GM19468 (cell line): ENCODE measurements around the gene HCST.
"Not testable (repeated sequence)": the region's sequence is repeated elsewhere in the genome, so short reads cannot be mapped to it uniquely, and the experiment has no call there.

Source experiments
- ATAC-seq: cut with Tn5 transposase; IDR thresholded peaks from one replicate; pipeline ENCODE4 v1.9.1; 2021; ENCODE audit warnings: mild to moderate bottlenecking, moderate library complexity, moderate number of reproducible peaks; ENCODE audit not compliant: unreplicated experiment; ENCODE audit errors: extremely low read depth

The HCST gene

DNA sequence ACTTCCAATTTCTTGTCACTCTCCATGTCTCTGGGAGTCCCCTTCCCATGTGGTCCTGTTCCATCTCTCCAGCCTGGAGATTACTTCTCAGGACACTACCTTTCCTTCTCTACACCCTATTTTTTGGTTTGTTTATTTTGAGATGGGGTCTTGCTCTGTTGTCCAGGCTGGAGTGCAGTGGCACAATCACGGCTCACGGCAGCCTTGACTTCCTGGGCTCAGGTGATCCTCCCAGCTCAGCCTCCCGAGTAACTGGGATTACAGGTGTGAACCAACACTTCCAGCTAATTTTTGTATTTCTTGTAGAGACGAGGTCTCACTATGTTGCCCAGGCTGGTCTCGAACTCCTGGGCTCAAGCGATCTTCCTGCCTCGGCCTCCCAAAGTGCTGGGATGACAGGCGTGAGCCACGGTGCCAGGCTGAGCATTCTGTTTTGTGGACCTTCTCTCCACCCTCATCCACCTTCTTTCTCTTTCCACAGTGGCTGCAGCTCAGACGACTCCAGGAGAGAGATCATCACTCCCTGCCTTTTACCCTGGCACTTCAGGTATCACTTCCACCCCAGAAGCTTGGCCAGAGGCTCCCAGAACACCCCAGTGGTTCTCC is 644 bp downstream of the HCST start:
- ATAC-seq = no peak

DNA sequence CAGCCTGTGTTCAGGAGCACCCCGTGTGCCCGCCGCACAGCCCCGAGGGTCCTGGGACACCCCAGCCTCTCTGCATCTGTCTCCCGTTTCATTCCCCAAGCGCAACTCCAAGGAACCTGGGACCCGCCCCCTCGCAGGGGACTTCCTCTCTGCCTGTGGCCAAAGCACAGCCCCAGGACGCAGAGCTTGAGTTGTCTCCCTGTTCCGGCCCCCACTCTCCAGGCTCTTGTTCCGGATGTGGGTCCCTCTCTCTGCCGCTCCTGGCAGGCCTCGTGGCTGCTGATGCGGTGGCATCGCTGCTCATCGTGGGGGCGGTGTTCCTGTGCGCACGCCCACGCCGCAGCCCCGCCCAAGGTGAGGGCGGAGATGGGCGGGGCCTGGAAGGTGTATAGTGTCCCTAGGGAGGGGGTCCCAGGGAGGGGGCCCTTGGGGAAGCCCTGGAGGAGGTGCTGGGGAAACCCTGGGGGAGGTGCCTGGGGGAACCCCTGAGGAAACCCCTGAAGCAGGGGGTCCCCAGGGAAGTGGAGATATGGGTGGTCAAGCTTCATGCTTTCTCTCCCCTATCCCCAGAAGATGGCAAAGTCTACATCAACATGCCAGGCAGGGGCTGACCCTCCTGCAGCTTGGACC is 1.3 kb downstream of the HCST start:
- peak; percentile 26 for ATAC-seq

DNA sequence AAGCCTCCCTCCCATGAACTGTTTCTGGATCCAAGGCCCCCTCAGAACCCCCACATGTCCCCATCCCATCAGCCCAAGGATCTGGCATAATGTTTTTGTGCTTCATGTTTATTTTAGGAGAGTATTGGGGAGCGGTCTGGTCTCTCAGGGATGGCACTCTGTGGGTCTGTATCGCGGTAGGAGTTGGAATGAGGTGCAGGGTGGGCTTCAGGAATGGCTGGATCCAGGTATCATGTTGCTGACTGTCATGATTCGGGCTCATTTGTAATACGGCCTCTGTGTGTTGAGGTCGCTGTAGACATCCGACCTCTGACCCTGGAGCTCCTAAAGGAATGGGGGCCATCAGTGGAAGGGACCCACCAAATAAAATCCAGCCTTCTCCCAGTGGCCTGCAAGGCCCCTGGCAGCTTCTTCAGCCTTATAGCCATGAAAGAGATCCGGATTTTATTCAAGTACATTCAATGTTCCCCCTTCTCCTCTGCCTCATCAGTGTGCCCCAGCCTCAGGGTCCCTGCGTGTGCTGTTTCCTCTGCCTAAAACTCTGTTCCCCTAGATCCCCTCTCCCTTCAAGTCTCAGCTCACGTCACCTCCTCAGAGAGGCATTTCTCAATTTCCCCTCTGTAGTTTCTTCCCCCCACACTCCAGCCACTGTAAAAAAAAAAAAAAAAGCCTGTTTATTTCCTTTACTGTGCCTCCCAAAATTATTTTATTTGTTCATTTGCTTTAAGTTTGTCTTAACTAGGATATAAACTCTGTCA is 2.2 kb downstream of the HCST start:
- ATAC-seq = no peak

DNA sequence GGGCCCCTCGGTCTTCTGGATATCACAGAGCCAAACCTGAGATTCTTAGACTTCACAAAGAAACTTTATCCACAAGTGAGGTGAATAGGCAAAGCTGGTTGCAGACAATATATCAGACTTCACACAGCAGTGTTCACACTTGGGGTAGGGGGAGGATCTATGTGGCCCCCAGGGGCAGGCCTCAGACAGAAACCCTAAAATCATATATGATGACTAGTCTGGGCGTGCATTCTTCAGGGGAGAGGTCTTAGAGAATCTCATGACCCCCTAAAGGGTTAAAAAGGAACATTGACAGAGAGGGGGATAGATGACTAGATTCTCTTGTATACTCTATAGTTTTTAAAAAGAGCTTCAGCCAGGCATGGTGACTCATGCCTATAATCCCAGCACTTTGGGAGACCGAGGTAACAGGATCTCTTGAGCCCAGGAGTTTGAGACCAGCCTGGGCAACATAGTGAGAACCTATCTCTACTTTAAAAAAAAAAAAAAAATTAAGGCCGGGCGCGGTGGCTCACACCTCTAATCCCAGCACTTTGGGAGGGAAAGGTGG is 2.9 kb downstream of the HCST start:
- ATAC-seq = no peak

DNA sequence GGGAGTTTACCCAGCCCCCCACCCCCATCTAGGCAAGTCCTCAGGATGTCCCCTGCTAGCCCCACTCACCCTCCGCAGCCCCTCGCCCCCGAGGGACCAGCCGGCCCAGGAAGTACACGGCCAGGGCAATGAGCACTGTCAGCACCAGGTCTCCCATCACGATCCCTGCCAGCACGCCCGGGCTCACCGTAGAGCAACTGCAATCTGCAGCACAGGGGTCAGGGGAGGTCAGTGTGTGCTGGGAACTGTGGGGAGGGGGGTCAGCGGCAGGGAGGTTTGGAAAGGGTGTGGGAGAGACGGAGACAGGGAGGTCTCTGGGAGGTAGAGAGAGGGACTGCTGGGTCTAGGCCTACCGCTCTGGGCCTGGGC is 5.0 kb downstream of the HCST start:
- no peak for ATAC-seq

DNA sequence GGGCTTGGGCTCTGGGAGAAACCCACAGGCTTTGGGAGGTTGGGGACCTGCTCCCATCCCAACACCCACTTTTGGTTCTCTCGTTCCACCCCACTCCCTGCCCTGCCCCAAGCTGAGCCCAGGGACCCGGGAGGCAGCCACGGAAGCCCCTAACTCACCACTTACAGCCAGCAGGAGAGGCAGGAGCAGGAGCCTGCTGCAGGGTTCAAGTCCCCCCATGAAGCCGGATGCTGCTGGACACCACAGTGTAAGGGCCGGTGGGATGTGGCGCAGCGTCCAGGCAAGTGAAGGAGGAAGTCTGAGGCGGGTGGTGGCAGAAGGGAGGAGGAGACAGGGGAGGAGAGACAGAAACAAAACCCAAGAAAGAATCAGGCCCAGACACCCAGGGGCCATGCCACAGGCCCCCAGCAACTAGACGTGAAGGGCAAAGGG is 5.7 kb downstream of the HCST start, which contains the start of gene TYROBP:
TYROBP (minus strand) TSS at position 286 of the 432 bp plus-strand sequence; CDS start at position 219, 67 bp downstream.
- ATAC-seq = no peak

DNA sequence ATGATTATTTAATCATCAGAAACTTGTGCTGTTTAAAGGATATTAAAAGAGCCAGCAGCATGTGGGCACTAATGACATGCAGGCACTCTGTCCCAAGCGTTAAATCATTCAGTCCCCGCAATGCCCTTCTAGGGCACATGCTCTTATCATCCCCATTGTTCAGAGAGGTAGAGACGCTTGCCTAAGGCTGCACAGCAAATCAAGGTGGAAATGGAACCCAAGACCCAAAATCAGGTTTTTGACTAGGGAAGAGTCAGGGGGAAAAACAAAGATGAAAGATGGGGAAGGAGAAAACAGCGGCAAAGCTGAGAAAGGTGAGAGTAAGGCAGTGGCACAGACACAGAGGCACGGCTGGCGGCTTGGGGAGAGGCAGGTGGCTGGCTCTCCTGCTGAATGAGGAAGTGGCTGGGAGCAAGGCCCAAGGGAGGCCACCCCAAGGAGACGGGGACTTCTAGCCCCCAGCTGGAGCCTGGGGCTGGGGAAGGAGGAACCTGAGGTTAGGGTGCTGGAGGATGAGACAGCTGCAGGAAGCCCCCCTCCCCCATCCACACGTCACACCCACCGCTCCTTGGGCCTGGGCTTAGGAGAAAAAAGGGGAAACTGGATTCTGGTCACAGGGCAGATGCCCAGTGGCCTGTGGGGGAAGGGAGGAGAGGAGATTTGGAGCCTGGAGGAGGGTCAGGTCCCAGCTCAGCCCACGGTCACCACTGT is 6.8 kb downstream of the HCST start:
- no peak for ATAC-seq

DNA sequence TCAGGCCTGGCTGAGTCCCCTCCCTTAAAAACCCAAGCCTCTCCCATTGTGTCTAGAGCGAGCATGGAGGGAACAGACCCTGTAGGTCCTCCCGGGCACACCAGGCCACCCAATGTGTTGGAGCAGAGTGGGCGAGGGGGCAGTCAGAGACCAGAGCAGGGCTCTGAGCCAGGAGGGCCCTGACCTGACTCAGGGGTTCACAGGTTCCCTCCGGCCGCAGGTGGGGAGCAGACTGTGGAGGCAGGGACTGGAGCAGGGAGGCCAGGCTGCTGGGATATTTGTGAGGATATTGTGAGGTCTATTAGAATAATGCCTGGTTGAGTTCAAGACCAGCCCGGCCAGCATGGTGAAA is 7.3 kb downstream of the HCST start:
- no peak for ATAC-seq

DNA sequence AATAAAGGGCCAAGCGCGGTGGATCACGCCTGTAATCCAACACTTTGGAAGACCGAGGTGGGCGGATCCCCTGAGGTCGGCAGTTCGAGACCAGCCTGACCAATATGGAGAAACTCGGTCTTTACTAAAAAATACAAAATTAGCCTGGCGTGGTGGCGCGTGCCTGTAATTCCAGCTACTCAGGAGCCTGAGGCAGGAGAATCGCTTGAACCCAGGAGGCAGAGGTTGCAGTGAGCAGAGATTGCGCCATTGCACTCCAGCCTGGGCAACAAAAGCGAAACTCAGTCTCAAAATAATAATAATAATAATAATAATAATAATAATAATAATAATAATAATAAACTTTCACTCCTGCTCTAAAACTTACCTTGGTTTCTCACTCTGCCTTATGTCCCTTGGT is 8.0 kb downstream of the HCST start:
- not testable (repeated sequence) for ATAC-seq

DNA sequence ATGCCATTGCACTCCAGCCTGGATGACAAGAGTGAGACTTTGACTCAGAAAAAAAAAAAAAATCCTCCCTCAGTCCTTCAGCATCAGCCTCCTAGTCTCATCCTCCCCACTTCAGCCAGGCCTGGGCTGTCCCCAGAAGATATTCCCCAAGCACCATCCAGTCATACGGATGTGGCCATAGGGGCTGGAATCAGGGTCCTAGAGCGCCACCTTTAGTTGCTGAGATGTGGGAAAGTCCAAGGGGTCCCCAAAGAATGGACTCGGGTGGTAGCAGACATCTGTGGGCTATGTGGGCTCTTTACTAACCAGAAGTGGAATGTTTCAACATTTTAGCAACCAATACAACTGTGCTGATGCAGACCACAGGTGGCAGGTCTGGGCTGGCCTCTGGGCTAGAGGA is 8.8 kb downstream of the HCST start:
- ATAC-seq = no peak

DNA sequence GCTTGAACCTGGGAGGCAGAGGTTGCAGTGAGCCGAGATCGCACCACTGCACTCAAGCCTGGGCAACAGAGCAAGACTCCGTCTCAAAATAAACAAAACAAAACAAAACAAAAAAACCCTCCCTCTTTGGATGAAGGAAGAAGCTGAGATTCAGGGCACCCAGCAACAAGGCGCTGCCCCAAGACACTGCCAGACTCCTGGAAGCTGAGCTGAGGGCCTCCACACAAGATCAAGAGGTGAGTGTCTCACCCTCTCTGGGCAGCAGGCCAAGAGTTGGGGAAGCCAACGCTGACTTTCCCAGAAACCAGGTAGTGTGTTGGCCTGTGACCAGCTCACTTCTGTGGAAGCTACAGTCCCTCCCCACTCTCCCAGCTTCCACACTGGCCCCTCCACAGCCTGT is 9.5 kb downstream of the HCST start:
- no peak for ATAC-seq

DNA sequence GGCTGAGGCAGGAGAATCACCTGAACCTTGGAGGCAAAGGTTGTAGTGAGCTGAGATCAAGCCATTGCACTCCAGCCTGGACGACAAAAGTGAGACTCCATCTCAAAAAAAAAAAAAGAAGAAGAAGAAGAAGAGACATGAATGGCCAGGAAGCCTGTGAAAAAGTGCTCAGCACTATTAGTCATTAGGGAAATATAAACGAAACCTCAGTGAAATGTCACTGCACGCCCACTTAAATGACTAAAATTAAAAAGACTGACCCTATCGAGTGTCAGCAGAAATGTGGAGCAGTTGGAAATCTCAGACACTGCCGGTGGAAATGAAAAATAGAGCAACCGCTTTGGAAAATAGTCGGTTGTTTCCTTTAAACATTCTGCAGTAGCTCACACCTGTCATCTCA is 11.3 kb downstream of the HCST start:
- no peak for ATAC-seq

DNA sequence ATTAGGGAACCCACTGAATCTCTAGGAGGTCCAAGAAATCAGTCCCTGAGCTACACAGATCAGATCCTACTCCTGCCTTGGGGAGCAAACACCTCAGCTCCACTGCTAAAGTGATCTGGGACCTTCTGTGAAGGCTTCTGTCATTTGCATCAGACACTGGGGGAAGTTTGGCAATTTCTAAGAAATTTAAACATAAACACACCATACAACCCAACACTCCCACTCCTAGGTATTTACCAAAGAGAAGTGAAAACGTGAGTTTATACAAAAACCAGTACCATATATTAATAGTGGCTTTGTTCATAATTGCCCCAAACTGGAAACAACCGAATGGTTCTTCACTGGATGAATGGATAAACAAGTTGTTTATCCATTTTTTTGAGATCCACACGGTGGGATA is 13.1 kb downstream of the HCST start:
- ATAC-seq = no peak

DNA sequence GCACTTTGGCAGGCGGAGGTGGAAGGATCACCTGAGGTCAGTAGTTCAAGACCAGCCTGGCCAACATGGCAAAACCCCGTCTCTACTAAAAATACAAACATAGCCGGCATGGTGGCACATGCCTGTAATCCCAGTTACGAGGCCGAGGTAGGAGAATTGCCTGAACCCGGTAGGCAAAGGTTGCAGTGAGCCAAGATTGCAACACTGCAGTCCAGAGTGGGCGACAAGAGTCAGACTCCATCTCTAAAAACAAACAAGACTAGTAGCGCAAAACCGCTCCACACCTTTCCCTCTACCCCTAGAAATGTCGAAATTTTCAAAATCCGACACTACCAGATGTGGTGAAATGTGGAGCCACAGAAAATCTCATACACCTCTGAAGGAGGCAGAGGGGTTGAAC is 17.0 kb downstream of the HCST start:
- ATAC-seq = no peak

DNA sequence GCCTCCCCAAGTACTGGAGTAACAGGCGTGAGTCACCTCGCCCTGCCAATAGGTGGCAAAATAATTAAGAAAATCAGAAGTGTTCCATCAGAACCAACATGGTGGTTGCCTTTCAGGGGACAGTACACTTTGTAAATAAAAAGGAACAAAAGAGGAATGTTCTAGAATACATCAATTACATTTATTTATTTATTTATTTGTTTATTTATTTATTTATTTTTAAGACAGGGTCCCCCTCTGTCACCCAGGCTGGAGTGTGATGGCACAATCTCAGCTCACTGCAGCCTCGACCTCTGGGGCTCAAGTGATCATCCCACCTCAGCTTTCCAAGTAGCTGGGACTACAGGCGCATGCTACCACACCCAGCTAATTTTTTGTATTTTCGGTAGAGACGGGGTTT is 18.7 kb downstream of the HCST start:
- ATAC-seq = no peak

DNA sequence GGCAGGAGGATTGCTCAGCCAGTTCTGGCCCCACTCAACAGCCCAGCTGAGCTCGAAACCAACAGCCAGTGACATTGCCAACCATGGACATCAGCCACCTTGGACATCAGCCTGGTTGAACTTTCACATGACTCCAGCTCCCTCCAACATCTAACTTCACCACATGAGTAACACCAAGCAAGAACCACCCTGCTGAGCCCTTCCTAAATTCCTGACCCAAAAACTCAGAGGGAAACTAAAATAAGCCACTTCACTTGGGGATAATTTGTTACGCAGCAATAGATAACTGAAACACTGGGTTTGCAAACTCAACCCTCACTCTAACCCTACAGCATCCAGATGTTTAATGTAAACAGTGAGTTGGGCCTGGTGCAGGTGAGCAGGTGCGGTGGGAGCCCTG is 23.2 kb downstream of the HCST start:
- no peak for ATAC-seq

DNA sequence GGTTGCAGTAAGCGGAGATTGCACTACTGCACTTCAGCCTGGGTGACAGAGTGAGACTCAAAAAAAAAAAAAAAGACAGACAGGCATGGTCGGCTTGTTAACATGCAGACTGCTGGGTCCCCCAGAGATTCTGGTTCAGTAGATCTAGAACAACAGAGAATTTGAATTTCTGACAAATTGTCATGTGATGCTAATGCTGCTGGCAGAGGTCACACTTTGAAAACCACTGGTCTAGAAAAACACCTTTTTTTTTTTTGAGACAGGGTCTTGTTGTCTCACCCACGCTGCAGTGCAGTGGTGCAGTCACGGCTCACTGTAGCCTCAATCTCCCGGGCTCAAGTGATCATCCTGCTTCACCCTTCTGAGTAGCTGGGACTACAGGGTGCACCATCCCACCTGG is 26.2 kb downstream of the HCST start:
- ATAC-seq = no peak

DNA sequence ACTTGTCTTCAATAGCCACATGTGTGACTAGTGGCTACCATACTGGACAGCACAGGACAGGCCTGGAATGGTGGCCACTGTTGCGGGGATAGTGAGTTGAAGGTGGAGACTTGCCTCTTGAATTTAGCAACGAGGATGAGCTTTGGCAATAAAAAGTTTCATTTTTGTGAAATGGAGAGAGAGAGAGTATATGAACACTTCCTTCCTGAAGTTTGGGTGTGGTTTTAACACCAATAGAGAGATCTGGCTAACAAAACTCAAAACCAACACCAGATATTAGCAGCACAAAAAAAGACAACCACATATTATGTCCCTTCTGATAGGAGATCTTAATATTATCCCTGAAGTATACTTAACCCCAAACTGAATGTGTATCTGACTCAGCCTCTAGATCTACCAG is 27.5 kb downstream of the HCST start:
- no peak for ATAC-seq

DNA sequence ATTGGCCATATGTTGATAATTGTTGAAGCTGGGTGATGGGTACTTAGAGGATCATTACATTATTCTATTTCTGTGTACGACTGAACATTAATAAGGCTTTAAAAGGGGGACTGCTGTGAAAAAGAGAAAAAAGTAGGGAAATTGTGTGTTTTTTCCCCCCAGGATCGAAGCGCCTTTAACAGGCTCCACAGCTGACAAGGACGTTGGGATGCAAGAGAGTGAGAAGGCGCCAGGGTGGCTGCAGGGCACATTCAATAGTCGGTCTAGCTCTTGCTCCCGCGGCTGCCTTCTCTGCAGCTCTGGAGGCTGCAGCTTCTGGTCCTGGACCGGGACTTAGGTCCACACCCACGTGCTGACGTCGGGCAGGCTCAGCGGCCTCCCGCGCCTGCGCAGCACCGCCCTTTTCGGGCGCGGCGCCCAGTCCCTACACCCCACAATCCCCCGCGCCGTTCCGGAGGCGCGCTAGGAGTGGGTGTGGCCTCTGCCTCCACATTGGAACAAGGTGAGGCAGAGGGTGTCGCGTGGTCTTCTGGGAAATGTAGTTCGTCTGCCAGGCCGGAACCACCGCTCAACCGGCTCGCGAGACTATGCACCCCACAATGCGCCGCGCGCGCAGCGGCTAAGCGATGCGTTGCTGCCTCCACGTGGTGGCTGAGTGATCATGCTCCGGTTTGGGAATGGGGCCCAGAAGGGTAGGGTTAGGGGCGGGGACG is 29.0 kb downstream of the HCST start:
- peak; percentile 86 for ATAC-seq

DNA sequence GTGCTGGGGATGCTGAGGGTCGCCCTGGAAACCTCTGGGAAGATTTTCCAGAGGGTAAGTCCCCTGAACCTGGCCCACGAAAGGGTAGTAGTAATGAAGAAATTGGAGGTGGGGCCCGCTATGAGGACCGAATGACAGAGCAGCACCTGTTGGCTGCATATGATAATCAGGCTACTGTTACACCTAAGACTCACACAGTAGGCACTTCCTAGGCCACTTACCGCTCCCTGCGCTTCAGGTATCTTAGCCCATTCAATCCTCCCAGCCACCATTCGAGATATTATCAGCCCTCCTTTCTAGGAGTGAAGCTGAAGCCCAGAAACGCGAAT is 29.5 kb downstream of the HCST start:
- ATAC-seq = no peak
